GM18951 (cell line): ENCODE data around the gene BANK1.

Source experiments
- POLR2A ChIP-seq: IDR thresholded peaks from 4 replicates; pipeline ENCODE4 v1.6.1; 2011; ENCODE audit warnings: mild to moderate bottlenecking; ENCODE audit not compliant: insufficient read length, insufficient read depth; ENCODE audit errors: extremely low read depth
- in situ Hi-C: fragments of 300-500 bp; cut with MboI; formaldehyde crosslinking; loops from one replicate; pipeline ENCODE4 v1.12.0; 2022; ENCODE audit warnings: low sequenced_read_pairs, mixed read lengths, inconsistent platforms; ENCODE audit not compliant: unreplicated experiment

Gene BANK1

GRCh38 chr4:101961144-101961543 is 170.6 kb downstream of the BANK1 start:
- in situ Hi-C loops = no loop called here
- no peak for TF ChIP-seq POLR2A

- TF ChIP-seq POLR2A = no peak
- in situ Hi-C loops = no loop called here
Measured at GRCh38 chr4:101967697-101968346, 177.3 kb downstream of the BANK1 start.

GRCh38 chr4:101968364-101968763 is 177.8 kb downstream of the BANK1 start:
- in situ Hi-C loops = no loop called here
- no peak for TF ChIP-seq POLR2A

GRCh38 chr4:101969965-101970364 is 179.4 kb downstream of the BANK1 start:
- no peak for TF ChIP-seq POLR2A
- in situ Hi-C loops = no loop called here

GRCh38 chr4:101970547-101971155 is 180.1 kb downstream of the BANK1 start:
- TF ChIP-seq POLR2A = no peak
- in situ Hi-C loops = no loop called here

- no peak for TF ChIP-seq POLR2A
- in situ Hi-C loops = no loop called here
Measured at GRCh38 chr4:101972791-101973190, 182.3 kb downstream of the BANK1 start.

GRCh38 chr4:101973361-101973760 is 182.8 kb downstream of the BANK1 start:
- in situ Hi-C loops = no loop called here
- no peak for TF ChIP-seq POLR2A

GRCh38 chr4:101977076-101977475 is 186.5 kb downstream of the BANK1 start:
- in situ Hi-C loops = no loop called here
- TF ChIP-seq POLR2A = no peak

GRCh38 chr4:101981756-101982155 is 191.2 kb downstream of the BANK1 start:
- in situ Hi-C loops = no loop called here
- no peak for TF ChIP-seq POLR2A

GRCh38 chr4:101983835-101984234 is 193.3 kb downstream of the BANK1 start:
- in situ Hi-C loops = no loop called here
- no peak for TF ChIP-seq POLR2A

GRCh38 chr4:101987623-101988243 is 197.2 kb downstream of the BANK1 start:
- TF ChIP-seq POLR2A = no peak
- in situ Hi-C loops = no loop called here

- no peak for TF ChIP-seq POLR2A
- in situ Hi-C loops = no loop called here
Measured at GRCh38 chr4:101989551-101989950, 199.0 kb downstream of the BANK1 start.

- in situ Hi-C loops = no loop called here
- TF ChIP-seq POLR2A = no peak
Measured at GRCh38 chr4:101992446-101992845, 201.9 kb downstream of the BANK1 start.
